Frontal cortex (tissue), 4 donors: ENCODE measurements around the gene METTL15. TPM values are rescaled to one million over a fixed set of nuclear protein-coding genes. Genes with fewer than 3 reads are reported as not detected.
"Not testable (repeated sequence)": the region's sequence is repeated elsewhere in the genome, so short reads cannot be mapped to it uniquely, and the experiment has no call there.

Source experiments
- DNase-seq, 2 donors: peaks; one replicate each; pipeline ENCODE4 v3.0.0; 2012; ENCODE audit warnings: low spot score in 2 of 2
- FAIRE-seq: peaks from 2 replicates; lab custom pipeline; 2012; peaks lifted over from hg19 to GRCh38; lab: Jason Lieb, UNC
- total RNA-seq: library from RNA; depleted of rRNA; stranded (reverse); fragments of >200 nt; gene quantifications from one replicate; pipeline ENCODE4 v1.2.3, GENCODE V29; 2014
- donor health status: control.
- donor health status: control.
- donor health status: control.

Gene METTL15
- total RNA-seq, 1 donor from 2014 or later: 19.2 TPM

DNA sequence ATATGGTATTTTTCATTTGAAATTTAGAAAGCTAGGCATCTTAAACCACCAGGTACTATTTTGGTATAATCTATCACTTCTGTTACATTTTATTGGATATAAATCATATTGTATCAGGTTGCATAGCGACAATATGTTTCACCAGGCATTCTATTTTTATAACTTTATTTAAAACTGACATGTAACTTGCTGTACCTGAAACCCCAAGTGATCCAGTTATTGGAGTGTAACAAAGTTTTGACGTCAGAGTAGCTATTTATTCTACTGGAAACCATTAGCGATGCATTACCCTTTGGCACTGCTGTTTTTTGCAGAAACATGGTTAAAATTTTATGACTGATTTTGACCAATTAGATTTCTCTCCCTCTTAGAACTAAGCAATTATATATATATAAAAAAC lies 160.7 kb downstream of the METTL15 start:
- DNase-seq (no peak), FAIRE-seq (no peak)

DNA sequence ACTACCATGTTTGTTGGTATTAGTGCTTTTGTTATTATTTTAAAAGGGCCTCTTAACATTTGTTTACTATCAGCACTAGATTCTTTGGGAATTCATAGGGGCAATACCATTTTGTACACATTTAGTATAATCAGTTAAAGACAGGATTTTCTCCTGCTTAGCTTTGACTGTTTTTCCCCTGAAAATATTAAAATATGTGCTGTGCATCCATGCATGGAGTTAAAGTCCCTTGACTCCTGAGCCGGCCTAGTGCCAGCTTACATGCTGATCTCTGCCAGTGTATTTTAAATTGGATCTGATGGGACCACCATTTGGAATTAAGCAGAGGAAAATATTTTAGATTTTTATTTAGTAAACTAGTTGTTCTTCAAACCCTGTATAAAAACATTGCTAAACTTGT lies 161.4 kb downstream of the METTL15 start:
- no peak for FAIRE-seq

DNA sequence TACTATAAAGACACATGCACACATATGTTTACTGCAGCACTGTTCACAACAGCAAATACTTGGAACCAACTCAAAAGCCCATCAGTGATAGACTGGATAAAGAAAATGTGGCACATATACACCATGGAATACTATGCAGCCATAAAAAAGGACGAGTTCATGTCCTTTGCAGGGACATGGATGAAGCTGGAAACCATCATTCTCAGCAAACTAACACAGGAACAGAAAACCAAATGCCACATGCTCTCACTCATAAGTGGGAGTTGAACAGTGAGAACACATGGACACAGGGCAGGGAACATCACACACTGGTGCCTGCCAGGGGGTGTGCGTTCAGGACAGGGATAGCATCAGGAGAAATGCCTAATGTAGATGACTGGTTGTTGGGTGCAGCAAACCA lies 164.1 kb downstream of the METTL15 start:
- DNase-seq, FAIRE-seq: not testable (repeated sequence)

More for the DNA sequence above, 161.4 kb downstream of the METTL15 start:
- DNase-seq: no peak

DNA sequence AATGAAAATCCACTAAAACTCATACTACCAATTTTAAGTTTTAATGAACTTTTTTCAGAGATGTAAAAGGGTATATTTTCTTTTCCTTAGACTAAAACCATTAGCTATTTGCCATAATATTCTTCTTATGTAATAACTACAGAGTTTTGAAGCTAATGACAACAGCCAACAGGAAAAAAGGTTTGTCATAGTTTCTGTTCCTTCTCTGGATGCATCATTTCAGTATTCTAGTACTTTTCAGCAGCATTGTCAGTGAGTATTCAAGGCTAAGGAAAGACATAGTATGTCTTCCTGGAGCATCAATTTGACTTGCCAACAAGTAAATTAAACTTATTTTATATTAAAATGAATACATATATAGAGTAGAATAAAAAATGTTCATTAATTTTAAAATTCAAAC lies 166.0 kb downstream of the METTL15 start:
- DNase-seq: no peak
- FAIRE-seq: no peak

DNA sequence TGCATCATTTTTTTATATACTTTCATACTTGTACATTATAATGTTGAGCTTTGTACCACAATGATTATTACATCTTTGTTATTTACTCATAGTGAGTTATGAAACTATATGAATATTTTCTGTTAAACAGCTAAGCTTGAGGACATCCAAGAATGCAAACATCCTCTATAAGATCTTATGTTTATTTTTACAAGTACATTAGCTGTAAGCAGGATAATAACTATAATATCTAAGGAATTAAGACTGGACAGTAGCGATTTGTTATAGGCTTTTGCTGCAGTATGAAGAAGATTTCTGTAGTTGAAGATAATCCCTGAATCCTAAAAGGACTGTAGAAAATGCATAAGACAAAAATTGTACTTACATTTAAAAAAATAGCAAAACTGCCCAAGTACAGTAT lies 176.0 kb downstream of the METTL15 start:
- DNase-seq (no peak), FAIRE-seq (no peak)

DNA sequence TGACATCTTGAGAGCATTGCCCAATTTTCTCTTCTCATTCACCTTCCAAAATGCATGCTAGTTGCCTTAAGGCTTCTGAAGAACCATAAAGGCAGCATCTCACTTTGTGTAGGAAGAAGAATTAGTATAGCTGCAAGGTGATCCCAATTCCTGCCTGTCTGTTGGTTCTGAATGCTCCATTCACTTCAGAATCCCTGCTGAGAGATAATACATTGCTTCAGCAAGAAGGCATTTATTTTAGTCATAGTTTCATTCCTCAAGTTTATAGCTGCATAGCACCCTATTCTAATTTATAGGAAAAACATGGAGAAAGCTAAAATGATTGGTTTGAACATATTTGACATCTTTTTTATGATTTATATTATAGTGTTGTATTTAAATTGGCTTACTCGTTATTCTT lies 181.3 kb downstream of the METTL15 start:
- no peak for DNase-seq
- FAIRE-seq: no peak

DNA sequence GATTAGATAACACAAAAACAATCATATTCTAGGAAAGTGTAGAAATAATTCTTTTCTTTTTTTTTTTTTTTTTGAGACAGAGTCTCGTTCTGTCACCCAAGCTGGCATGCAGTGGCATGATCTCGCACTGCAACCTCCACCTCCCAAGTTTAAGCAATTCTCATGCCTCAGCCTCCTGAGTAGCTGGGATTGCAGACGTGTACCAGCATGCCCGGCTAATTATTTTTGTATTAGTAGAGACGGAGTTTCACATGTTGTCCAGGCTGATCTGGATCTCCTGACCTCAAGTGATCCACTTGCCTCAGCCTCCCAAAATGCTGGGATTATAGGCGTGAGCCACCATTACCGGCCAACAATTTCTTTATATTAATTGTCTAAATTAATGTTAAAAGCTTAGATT lies 182.8 kb downstream of the METTL15 start:
- DNase-seq, FAIRE-seq: not testable (repeated sequence)

DNA sequence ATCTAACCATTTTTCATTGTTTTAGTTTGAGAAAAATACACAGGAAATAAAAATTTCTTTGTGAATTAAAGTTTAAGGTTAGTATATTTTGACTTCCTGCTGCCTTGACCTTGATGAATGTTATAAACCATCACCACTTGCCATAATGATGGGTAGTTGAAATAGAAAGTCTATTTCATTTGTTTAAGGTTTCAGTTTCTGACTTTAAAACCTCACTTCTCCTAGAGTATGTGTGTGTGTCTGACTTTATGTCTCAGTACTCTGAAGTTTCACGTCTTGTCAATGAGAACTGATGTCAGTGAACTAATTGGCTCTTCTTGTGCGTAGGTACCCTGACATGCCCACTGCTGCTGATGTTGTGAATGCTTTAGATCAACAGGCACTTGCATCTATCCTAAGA lies 188.2 kb downstream of the METTL15 start:
- FAIRE-seq (no peak), DNase-seq (no peak)

DNA sequence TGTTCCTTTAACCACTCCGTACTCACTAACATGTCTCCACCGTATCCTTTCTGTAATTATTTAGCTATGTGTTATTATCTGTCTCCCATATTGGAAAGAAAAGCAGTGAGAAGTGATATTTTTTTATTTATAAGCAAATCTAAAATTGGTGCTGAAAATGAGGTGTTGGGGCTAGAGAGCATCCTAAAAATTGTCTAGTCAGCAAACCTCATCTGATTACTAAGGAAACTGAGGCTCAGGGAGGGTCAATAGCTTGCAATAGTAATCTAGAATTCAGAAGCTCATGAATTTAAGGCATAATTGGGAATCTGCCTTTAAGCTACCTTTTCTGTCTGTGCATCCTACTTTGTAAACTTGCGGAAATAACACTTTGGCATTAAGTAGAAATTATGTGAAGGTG lies 190.0 kb downstream of the METTL15 start:
- no peak for FAIRE-seq
- no peak for DNase-seq

DNA sequence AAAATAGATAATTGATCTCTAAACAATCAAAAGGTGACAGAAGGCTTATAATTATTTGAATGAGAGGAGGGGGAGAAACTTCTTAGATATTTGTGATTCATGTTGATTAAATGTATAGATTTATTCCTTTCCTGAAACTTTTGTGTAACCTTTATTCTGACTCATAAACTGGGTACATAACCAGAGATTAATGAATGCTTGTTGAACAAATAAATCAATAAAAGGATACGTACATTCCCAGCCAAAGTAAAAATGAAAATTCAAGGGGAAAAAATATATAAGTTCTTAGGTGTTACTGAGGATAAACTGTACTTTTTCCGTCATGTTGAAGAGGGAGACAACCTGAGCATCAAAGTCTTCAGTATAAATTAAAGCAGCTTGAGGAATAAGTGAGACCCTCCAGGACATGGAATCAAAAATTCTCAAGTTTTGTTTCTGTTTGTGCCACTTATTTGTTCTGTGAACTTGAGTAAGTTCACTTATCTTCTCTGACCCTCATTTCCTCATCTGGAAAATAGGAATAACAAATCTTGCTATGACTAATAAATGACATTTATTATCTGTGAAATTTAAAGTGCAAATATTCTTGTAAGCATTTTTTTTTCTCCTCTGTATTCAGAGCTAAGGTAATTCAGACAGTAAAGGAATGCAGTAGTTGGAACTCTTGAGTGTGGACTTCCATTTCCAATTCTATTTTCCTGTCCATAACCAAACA lies 195.4 kb downstream of the METTL15 start:
- DNase-seq (no peak), FAIRE-seq (no peak)

DNA sequence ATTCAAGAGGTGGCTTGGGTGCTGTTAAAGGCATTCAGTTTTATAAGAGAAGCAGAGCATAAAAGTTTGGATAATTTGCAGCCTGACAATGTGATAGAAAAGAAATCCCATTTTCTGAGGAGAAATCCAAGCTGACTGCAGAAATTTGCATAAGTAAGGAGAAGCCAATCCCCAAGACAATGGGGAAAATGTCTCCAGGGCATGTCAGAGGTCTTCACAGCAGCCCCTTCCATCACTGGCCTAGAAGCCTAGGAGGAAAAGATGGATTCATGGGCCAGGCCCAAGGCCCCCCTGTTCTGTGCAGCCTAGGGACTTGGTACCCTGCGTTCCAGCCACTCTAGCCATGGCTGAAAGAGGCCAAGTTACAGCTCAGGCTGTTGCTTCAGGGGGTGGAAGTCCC lies 207.3 kb downstream of the METTL15 start:
- no peak for DNase-seq
- no peak for FAIRE-seq

DNA sequence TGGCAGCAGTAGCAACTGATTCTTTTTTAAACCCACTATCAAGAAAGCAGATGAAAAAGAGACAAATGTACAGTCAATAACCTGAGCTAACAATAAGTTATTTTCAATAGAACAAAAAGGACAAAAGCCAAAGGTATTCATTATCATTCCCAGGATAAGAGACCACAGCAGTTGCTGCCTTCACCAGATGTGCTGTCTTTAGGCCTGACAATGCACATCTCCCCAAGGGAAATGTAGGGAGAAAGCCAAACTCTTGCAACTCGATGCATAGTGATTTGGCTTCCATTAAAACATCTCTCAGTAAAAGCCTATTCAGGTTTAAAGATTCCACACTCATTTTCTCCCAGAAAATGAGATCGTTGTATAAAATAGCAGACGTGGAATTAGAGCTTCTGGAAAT lies 210.7 kb downstream of the METTL15 start:
- FAIRE-seq: no peak
- DNase-seq: no peak

DNA sequence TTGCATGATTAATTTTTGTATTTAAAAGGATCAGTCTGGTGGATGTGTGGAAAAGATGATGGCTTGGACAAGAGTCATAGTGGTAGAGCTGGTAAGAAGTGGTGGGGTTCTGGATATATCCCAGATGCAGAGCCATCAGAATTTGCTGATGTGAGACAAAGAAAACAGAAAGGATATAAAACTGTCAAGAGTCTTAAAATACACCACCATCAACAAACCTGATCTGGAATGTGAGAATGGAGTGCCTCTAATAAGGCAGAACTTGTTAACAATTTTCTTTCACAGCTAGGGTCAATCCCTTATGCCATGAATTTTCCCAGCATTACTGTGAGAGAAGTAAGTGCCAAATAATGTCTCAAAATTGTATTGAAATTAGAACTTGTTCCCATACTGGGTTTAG lies 215.4 kb downstream of the METTL15 start:
- FAIRE-seq (no peak), DNase-seq (no peak)

DNA sequence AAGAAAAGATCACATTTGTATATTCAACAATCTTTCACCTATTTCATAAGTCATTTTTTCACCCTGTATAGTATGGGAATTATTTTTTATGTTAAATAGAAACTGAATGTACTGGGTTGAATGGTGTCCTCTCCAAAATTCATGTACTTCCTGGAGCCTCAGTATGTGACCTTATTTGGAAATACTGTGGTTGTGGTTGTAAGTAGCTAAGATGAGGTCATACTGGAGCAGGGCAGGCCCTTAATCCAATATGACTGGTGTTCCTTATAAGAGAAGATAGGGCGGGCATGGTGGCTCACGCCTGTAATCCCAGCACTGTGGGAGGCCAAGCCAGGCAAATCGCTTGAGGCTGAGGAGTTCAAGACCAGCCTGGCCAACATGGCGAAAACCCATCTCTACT lies 224.2 kb downstream of the METTL15 start:
- DNase-seq, FAIRE-seq: not testable (repeated sequence)

DNA sequence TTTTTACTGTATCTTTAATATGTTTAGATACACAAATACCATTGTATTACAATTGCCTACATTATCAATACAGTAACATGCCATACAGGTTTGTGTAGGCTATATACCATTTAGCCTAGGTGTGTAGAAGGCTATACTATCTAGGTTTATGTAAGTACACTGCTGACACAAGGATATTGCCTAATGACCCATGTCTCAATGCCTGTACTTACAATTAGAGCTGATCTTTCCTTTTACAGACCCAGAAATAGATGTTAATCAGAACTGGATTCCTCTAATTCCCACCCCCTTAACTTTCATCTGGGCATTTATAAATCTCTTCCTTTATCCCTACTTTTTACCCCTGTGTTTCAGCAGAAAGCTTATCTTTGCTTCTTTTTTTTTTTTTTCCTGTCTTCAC lies 229.5 kb downstream of the METTL15 start:
- FAIRE-seq: no peak

DNA sequence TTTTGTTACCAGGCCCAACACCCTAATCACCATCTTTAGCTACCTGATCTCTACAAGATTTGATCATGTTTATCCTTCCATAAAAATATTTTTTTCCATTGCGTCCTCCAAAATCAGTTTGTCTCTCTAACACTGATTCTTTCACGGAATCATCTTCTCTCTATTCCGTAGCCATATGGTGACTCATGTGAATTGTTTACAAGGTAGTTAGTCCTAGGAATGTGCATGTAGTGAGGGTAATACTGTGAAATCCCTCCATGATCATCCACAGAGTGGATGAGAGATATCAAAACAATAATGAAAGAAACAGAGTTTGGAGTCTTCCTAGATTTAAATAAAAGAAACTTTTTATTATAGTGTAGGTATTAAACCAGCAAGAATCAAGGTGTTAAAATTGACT lies 230.2 kb downstream of the METTL15 start:
- no peak for FAIRE-seq
- DNase-seq: no peak

More for the DNA sequence above, 229.5 kb downstream of the METTL15 start:
- no peak for DNase-seq

DNA sequence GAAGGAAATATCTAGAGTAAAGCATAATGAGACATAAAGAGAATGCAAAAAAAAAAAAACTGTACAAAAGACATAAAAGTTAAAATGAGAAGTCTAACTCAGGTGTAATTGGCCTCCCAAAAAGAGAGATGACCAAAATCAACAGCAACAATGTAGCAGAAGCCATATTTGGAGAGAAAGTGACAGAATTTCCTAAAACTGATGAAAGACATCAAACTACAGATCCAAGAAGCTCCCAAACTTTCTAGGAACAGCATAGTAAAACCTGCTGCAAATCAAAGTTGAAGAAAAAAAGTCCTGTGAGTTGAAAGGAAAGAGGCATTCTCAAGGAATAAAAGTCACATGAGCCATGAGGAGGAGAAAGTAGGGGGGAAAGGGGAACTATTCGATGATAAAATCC lies 231.3 kb downstream of the METTL15 start:
- DNase-seq: no peak
- no peak for FAIRE-seq

DNA sequence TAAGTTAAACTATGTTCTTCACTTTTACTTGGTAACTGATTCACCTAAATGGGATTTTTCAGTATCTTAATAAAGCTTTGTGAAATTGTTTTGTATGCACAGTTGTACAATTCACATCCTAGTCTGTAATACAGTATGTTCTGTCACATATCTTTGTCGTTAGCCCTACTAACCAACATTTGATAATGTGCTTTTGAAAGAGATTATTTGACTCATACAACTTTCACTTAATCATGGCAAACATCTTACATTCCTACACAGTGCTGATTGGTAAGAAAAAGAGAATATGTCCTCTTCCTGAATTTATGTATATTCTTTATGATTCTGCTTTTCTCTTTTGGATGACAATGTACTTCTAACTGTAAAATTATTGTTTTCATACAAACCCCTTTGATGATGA lies 234.5 kb downstream of the METTL15 start:
- FAIRE-seq (no peak), DNase-seq (no peak)

DNA sequence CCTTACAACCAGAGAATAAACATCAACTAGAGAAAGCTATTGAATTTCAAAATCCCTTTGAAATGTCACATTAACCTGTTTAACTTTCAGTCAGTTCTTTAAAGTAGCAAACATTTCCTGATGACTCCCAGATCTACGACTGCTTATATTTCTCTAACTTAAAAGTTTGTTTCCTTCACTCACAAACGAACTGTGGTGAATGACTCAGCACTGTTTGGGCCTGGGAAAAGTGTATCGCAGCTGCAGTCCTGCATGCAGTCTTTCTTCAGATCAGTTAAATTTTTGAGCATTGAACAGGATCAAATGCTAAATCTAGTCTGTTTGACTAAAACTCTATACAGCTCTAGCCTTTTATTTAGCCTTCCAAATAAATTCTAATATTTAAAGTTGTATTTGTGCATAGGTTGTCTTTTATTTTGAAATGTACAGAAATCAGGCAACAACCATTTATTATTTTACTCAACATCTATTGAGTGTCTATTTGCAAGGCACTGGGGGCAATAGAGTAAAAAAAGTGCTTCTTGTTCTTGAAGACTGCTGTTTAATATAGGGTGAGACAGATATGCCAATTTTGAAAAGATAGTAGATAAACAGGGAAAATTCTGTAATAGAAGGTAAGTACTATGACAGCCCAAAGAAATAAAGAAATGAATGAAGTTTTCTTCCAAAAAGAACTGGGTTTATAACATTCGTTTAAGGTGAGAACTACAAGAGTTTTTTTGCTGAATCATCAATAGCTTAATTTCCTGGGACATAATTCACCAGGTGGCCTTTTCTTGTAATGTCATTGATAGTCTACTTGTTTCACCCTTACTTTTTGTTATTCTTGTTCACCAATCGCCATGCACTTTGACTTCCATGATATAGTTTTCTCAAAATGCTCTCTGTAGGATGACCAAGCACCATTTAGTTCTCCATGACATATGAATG lies 235.4 kb downstream of the METTL15 start:
- no peak for FAIRE-seq

DNA sequence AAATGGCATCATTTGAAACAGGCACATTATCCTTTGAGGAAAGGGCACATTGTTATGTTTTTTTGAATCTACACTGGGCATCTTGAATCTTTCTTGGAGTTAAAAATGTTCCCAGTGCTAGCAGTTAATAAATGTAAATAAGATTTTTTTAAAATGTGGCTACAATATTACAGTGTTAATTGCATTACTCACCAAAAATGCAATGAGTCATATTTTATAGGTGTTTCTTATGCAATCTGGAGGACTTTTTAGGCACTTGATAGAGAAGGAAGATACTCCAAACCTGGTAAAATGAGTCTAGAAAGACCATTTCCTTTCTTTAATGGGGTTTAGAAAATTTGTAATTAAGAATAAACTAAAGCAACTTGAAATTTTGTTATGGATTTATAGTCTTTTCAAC lies 238.0 kb downstream of the METTL15 start:
- DNase-seq (no peak), FAIRE-seq (no peak)

More for the DNA sequence above, 235.4 kb downstream of the METTL15 start:
- DNase-seq: no peak

DNA sequence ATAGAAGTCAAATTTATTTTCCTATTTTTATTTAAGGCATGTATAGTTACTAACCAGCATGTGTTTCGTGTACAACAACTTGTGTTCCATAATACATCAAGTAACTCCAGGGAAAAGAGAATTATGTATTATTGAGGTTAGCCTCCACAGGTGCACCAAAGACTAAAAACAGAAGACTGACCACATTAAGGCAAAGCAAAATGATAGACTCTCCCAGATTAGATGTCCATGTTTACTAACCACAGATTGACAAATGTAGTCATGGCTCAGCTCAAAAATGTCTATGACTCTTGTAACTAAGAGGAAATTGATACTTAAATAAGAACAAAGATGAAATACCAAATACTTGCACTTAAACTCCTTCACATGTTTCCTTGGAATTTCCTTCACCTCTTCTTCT lies 238.5 kb downstream of the METTL15 start:
- no peak for FAIRE-seq
- no peak for DNase-seq
